ENCODE data around the gene CHCHD4.

DNA sequence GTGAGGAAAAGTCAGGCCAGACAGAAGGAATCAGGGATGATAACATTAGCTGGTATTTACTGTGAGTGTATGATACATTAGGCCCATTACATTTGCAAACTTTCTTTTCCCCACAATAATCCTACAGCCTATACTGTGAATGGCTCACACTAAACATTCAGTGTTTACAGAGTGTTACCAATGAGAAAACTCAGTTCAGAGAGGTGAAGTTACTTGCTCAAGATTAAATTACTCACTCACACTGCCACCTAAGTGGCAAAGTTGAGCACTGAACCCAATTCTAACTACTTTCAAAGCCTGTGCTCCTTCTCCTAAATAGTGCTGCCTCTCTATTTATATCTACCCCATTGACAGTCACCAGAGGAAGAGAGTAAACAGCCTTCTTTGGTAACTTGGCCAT is 45.2 kb upstream of the CHCHD4 start:
- TF ChIP-seq CTCF (conservative IDR thresholded peaks at IDR 0.05; ENCODE audit: low read depth in 2 of 2) (no peak), POLR2AphosphoS5 (IDR thresholded peaks at IDR 0.05; ENCODE audit: low read depth) (no peak), EZH2 (IDR thresholded peaks at IDR 0.05; ENCODE audit: low read depth, unreplicated experiment) (no peak), CREB1 (CRISPR knock-in tag; IDR thresholded peaks at IDR 0.05; ENCODE audit: low read depth) (no peak), EZH2phosphoT487 (IDR thresholded peaks at IDR 0.05; ENCODE audit: unreplicated experiment) (no peak), REST (IDR thresholded peaks at IDR 0.05; ENCODE audit: unreplicated experiment) (no peak), JUNB (IDR thresholded peaks at IDR 0.05; ENCODE audit: unreplicated experiment) (no peak)

Measured in GM23338 (cell line).